HG03159 (cell line): Measurements from ENCODE around the gene RAB39A.

Source experiments
- ATAC-seq: cut with Tn5 transposase; IDR thresholded peaks from one replicate; pipeline ENCODE4 v1.9.1; 2021; ENCODE audit warnings: mild to moderate bottlenecking, moderate library complexity; ENCODE audit not compliant: unreplicated experiment

Gene RAB39A

GRCh38 chr11:107961480-107961879 is 33.2 kb downstream of the RAB39A start:
- ATAC-seq, result no peak

- ATAC-seq, result no peak
These were observed 33.9 kb downstream of the RAB39A start for GRCh38 chr11:107962181-107962580.

GRCh38 chr11:107963091-107963490 is 34.8 kb downstream of the RAB39A start:
- ATAC-seq, result no peak

GRCh38 chr11:107969219-107969618 is 41.0 kb downstream of the RAB39A start:
- no peak for ATAC-seq

GRCh38 chr11:107970049-107970448 is 41.8 kb downstream of the RAB39A start:
- ATAC-seq, result no peak

- no peak for ATAC-seq
These were observed 45.4 kb downstream of the RAB39A start for GRCh38 chr11:107973641-107974040.

- ATAC-seq, result no peak
These were observed 60.3 kb downstream of the RAB39A start for GRCh38 chr11:107988397-107989158.

GRCh38 chr11:107991868-107992414 is 63.7 kb downstream of the RAB39A start:
- ATAC-seq, result no peak

GRCh38 chr11:107996006-107996776 is 67.9 kb downstream of the RAB39A start:
- ATAC-seq, result no peak

GRCh38 chr11:107998761-107999160 is 70.5 kb downstream of the RAB39A start:
- no peak for ATAC-seq

GRCh38 chr11:107999759-108000455 is 71.7 kb downstream of the RAB39A start:
- peak; percentile 97 for ATAC-seq

- no peak for ATAC-seq
These were observed 74.2 kb downstream of the RAB39A start for GRCh38 chr11:108002476-108002875.

GRCh38 chr11:108003623-108004022 is 75.4 kb downstream of the RAB39A start:
- ATAC-seq, result no peak

- no peak for ATAC-seq
These were observed 79.6 kb downstream of the RAB39A start for GRCh38 chr11:108007819-108008218.

GRCh38 chr11:108008656-108009496 is 80.6 kb downstream of the RAB39A start, which contains the start of gene CUL5:
CUL5 (plus strand) TSS chr11:108008898; CDS start chr11:108009349, 451 bp downstream.
- peak; percentile 86 for ATAC-seq

GRCh38 chr11:108009497-108010370 is 81.5 kb downstream of the RAB39A start:
- no peak for ATAC-seq

- no peak for ATAC-seq
These were observed 84.0 kb downstream of the RAB39A start for GRCh38 chr11:108012139-108012725.
